GM18951 (cell line): ENCODE data around the gene HHIP.

ENCODE experiments used
- POLR2A ChIP-seq: IDR thresholded peaks from 4 replicates; pipeline ENCODE4 v1.6.1; 2011; ENCODE audit warnings: mild to moderate bottlenecking; ENCODE audit not compliant: insufficient read length, insufficient read depth; ENCODE audit errors: extremely low read depth
- in situ Hi-C: fragments of 300-500 bp; cut with MboI; formaldehyde crosslinking; loops from one replicate; pipeline ENCODE4 v1.12.0; 2022; ENCODE audit warnings: low sequenced_read_pairs, mixed read lengths, inconsistent platforms; ENCODE audit not compliant: unreplicated experiment

The HHIP gene

GRCh38 chr4:144647095-144647561 is 1.2 kb downstream of the HHIP start:
- in situ Hi-C loops: no loop called here
- no peak for TF ChIP-seq POLR2A

- in situ Hi-C loops: no loop called here
- TF ChIP-seq POLR2A: no peak
Observed at GRCh38 chr4:144647590-144647989, 1.6 kb downstream of the HHIP start.

- in situ Hi-C loops: no loop called here
- TF ChIP-seq POLR2A: no peak
Observed at GRCh38 chr4:144648042-144648441, 2.1 kb downstream of the HHIP start.

- in situ Hi-C loops: no loop called here
- TF ChIP-seq POLR2A: no peak
Observed at GRCh38 chr4:144649646-144650045, 3.7 kb downstream of the HHIP start.

GRCh38 chr4:144650311-144651005 is 4.5 kb downstream of the HHIP start:
- in situ Hi-C loops: no loop called here
- TF ChIP-seq POLR2A: no peak

- in situ Hi-C loops: no loop called here
- TF ChIP-seq POLR2A: no peak
Observed at GRCh38 chr4:144653781-144654545, 8.0 kb downstream of the HHIP start.

- no peak for TF ChIP-seq POLR2A
- in situ Hi-C loops: no loop called here
Observed at GRCh38 chr4:144655491-144655890, 9.5 kb downstream of the HHIP start.

GRCh38 chr4:144656850-144657249 is 10.9 kb downstream of the HHIP start:
- in situ Hi-C loops: no loop called here
- no peak for TF ChIP-seq POLR2A

- in situ Hi-C loops: no loop called here
- no peak for TF ChIP-seq POLR2A
Observed at GRCh38 chr4:144658015-144658567, 12.1 kb downstream of the HHIP start.

GRCh38 chr4:144658903-144659302 is 12.9 kb downstream of the HHIP start:
- no peak for TF ChIP-seq POLR2A
- in situ Hi-C loops: no loop called here

- no peak for TF ChIP-seq POLR2A
- in situ Hi-C loops: no loop called here
Observed at GRCh38 chr4:144659447-144659846, 13.5 kb downstream of the HHIP start.

- in situ Hi-C loops: no loop called here
- TF ChIP-seq POLR2A: no peak
Observed at GRCh38 chr4:144663834-144664475, 18.0 kb downstream of the HHIP start.

- in situ Hi-C loops: no loop called here
- TF ChIP-seq POLR2A: no peak
Observed at GRCh38 chr4:144666539-144667175, 20.7 kb downstream of the HHIP start.
